DND-41 (cell line): ENCODE measurements around the gene MRPL40.
"Not testable (repeated sequence)": the region's sequence is repeated elsewhere in the genome, so short reads cannot be mapped to it uniquely, and the experiment has no call there.

Experiments
- ATAC-seq: fragments of 200-7000 bp; cut with Tn5 transposase; 3 replicates; pipeline ENCODE4 v1.9.1; 2021; ENCODE audit warnings: low read depth; ENCODE audit not compliant: insufficient read depth
- DNase-seq: peaks from one replicate; pipeline ENCODE4 v3.0.0-alpha.2; 2020
- H2AFZ ChIP-seq: 2 replicates; pipeline ENCODE4 v1.6.0; 2012; ENCODE audit warnings: low read depth, low read length
- H3K27ac ChIP-seq: 2 replicates; pipeline ENCODE4 v1.5.1; 2012; ENCODE audit warnings: low read length, inconsistent platforms
- H3K27me3 ChIP-seq: fragments of 200-600 bp; sonication (generic); 2 replicates; pipeline ENCODE4 v1.6.0; 2012; ENCODE audit warnings: low read length, mild to moderate bottlenecking, inconsistent platforms; ENCODE audit not compliant: insufficient read depth, poor library complexity
- H3K36me3 ChIP-seq: 2 replicates; pipeline ENCODE4 v1.5.1; 2012; ENCODE audit warnings: low read length, inconsistent platforms; ENCODE audit not compliant: insufficient read depth
- H3K4me1 ChIP-seq: 2 replicates; pipeline ENCODE4 v1.5.1; 2012; ENCODE audit warnings: mild to moderate bottlenecking, low read length; ENCODE audit not compliant: insufficient read depth
- H3K4me2 ChIP-seq: 2 replicates; pipeline ENCODE4 v1.6.0; 2012; ENCODE audit warnings: mild to moderate bottlenecking, moderate library complexity, low read length, inconsistent platforms; ENCODE audit not compliant: insufficient read depth
- H3K4me3 ChIP-seq, 2 experiments: fragments of 200-600 bp in 1 of 2; shearing (Covaris generic) in 1 of 2; 2 replicates each; pipeline ENCODE4 v1.5.1; 2012 to 2016; ENCODE audit warnings: inconsistent platforms in 2 of 2, low read length in 2 of 2, mild to moderate bottlenecking in 2 of 2, low read depth in 1 of 2, moderate library complexity in 1 of 2
- H3K79me2 ChIP-seq: 2 replicates; pipeline ENCODE4 v1.6.0; 2012; ENCODE audit warnings: low read length, inconsistent platforms; ENCODE audit not compliant: insufficient read depth
- H3K9ac ChIP-seq: 2 replicates; pipeline ENCODE4 v1.6.0; 2012; ENCODE audit warnings: low read depth, mild to moderate bottlenecking, inconsistent platforms, low read length, moderate library complexity
- H3K9me3 ChIP-seq: 2 replicates; pipeline ENCODE4 v1.5.1; 2012; ENCODE audit warnings: low read length, moderate library complexity, mild to moderate bottlenecking, inconsistent platforms; ENCODE audit not compliant: insufficient read depth, severe bottlenecking
- H4K20me1 ChIP-seq: 2 replicates; pipeline ENCODE4 v1.6.0; 2012; ENCODE audit warnings: low read length; ENCODE audit not compliant: insufficient read depth
- CTCF ChIP-seq: IDR thresholded peaks from 2 replicates; pipeline ENCODE4 v1.5.1; 2012; ENCODE audit warnings: borderline replicate concordance, low read length, moderate library complexity, mild to moderate bottlenecking; ENCODE audit not compliant: poor library complexity, severe bottlenecking; ENCODE audit errors: extremely low read depth
- EZH2 ChIP-seq: IDR thresholded peaks from 3 replicates; pipeline ENCODE4 v1.6.1; 2012; ENCODE audit warnings: borderline replicate concordance, low read depth, mild to moderate bottlenecking, moderate library complexity, low read length, inconsistent platforms; ENCODE audit not compliant: severe bottlenecking

MRPL40 gene

DNA sequence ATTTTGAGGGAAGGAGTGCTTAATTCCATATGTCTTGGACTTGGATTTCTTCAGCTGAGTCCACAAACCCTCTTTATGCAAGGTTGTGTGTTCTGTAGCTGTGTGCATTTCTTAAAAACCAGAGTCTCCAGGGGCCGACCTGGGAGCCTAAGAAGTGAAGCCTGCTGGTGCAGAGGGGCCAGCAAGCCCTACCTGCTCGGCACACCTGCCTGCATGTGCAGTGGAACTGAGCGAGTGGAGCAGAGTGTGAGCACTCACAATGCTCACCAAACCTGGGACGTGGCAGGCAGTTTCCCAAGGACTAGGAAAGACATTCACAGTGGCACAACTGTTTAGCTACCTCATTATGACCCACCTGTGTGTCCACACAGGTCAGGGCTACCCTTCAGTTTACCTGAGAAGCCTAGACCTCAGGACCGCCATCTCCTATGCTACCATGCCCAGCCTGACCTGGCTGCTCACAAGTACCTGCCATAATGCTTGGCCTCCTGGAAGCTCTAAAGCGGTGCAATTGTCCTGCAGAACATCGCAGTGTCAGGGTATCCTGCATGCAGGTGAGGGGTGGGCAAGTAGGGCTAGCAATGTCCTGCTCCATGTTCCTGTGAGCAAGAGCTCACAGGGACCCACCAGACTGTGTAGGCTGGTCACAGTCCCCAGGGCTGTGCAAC, 11.3 kb downstream of the MRPL40 start:
- H3K79me2 ChIP-seq = peaks cover 89% of the 10 kb centered on the region

GRCh38 chr22:19445279-19445982, 13.1 kb downstream of the MRPL40 start:
- not testable (repeated sequence) for DNase-seq, H3K27ac ChIP-seq

More for the DNA sequence above, 11.3 kb downstream of the MRPL40 start:
- ATAC-seq = no peak
- Histone ChIP-seq H3K4me3 (no peak overlapping the region), H3K27me3 (no peaks in the 10 kb centered on the region), H3K4me2 (peak overlapping the region; percentile 29), H3K27ac (no peak overlapping the region), H3K36me3 (peaks cover 58% of the 10 kb centered on the region), H4K20me1 (peaks cover 36% of the 10 kb centered on the region), H3K4me1 (peaks cover 41% of the 10 kb centered on the region), H3K9ac (no peak overlapping the region), H2AFZ (no peak overlapping the region), H3K9me3 (no peaks in the 10 kb centered on the region)
- TF ChIP-seq CTCF = no peak
- no peak for TF ChIP-seq EZH2
- no peak for DNase-seq

DNA sequence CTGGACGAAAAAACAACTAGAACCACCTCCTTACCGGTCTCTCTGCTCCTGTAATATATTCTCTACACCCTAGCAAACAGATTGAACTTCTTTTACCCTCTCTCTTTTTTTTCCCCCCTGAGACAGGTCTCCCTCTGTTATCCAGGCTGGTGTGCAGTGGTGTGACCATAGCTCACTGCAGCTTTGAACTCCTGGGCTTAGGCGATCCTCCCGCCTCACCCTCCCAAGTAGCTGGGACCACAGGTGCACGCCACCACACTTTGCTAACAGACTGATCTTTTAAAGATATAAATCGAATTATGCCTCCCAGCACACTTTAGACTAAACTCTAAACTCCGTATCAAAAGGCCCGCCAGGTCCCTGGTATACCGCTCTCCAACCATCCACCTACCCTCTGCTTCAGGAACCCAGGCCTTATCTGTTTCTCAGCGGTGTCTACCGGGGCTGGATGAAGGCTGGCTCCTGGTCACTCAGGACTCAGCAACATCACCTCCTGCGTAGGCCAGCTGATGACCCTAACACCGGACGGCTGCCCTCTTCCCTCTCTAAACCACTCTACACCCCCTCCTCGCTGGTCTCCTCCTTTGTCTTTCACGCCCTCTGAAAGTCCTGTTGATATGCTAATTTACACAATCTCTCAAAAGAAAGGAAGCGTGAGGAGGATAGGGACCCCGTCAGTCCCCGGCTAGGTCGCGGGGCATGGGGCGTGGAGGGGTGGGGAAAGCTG, 14.4 kb downstream of the MRPL40 start:
- ATAC-seq (no peak; the same call in 2 of the 3 replicates), DNase-seq (peak; percentile 35)
- H3K4me1 ChIP-seq = peaks cover 53% of the 10 kb centered on the region
- H3K4me2 ChIP-seq = peak overlapping the region; percentile 88
- TF ChIP-seq CTCF = no peak
- no peak for TF ChIP-seq EZH2
- peak overlapping the region; percentile 85 for H3K9ac ChIP-seq
- H3K27ac ChIP-seq = peak overlapping the region; percentile 90
- no peaks in the 10 kb centered on the region for H3K27me3 ChIP-seq
- H3K36me3 ChIP-seq = peaks cover 72% of the 10 kb centered on the region
- H3K4me3 ChIP-seq = peak overlapping the region; percentile 75 to 92
- H3K79me2 ChIP-seq = peaks cover 81% of the 10 kb centered on the region
- no peaks in the 10 kb centered on the region for H3K9me3 ChIP-seq
- H2AFZ ChIP-seq = peak overlapping the region; percentile 69
- H4K20me1 ChIP-seq = peaks cover 31% of the 10 kb centered on the region

More at GRCh38 chr22:19445279-19445982, 13.1 kb downstream of the MRPL40 start:
- not testable (repeated sequence) for H3K9me3 ChIP-seq, H3K27me3 ChIP-seq, ATAC-seq, H3K9ac ChIP-seq, H2AFZ ChIP-seq
- H3K4me2 ChIP-seq = peak overlapping the region; percentile 88
- peak overlapping the region in 1 of 2 experiments; percentile 92; a peak in 1 of 4 replicates for H3K4me3 ChIP-seq
- H3K36me3 ChIP-seq = peaks cover 71% of the 10 kb centered on the region
- H4K20me1 ChIP-seq = peaks cover 38% of the 10 kb centered on the region
- peaks cover 51% of the 10 kb centered on the region for H3K4me1 ChIP-seq
- peaks cover 95% of the 10 kb centered on the region for H3K79me2 ChIP-seq
